K562 (cell line): Measurements from ENCODE around the gene SENP3. TPM values are rescaled to one million over a fixed set of nuclear protein-coding genes. Genes with fewer than 3 reads are reported as not detected.
A peak's percentile ranks its signal among the peaks of the same experiment; 100 is the strongest.

Experiments
- ATAC-seq: fragments of 200-7000 bp; cut with Tn5 transposase; 3 replicates; pipeline ENCODE4 v1.9.1; 2020; ENCODE audit warnings: moderate library complexity
- BruUV-seq: library from RNA; stranded (reverse); fragments of 400-500 nt; replicated peaks from 2 replicates; lab custom pipeline; 2021; lab: Mats Ljungman, UMichigan
- CTCF ChIA-PET: fragments of 300-600 bp; formaldehyde crosslinking; extraction: SDS; loops from one replicate; lab custom pipeline; 2021; ENCODE audit warnings: low intra/inter-chr PET ratio; lab: Yijun Ruan, JAX
- POLR2A ChIA-PET: fragments of 300-600, 350-650 bp; sonication (Branson Sonifier 250); formaldehyde crosslinking; extraction: SDS; loops from one replicate; lab custom pipeline; 2021; ENCODE audit warnings: antibody characterized with exemption, inconsistent platforms; lab: Yijun Ruan, JAX
- DNase-seq, 4 experiments: peaks; one replicate each; pipeline versions ENCODE4 v3.0.0 to v3.0.0-alpha.2; 2011 to 2018; ENCODE audit warnings: low spot score in 3 of 4, mixed read lengths in 3 of 4; ENCODE audit errors: extremely low read depth in 1 of 4
- FAIRE-seq: peaks from 2 replicates; lab custom pipeline; 2011; peaks lifted over from hg19 to GRCh38; lab: Jason Lieb, UNC
- H2AFZ ChIP-seq: 2 replicates; pipeline ENCODE4 v1.6.0; 2011; ENCODE audit warnings: low read depth, low read length, control low read depth, inconsistent platforms
- H3K27ac ChIP-seq: fragments of 200-600 bp; 3 replicates; pipeline ENCODE4 v1.8.0; 2011; ENCODE audit warnings: low read depth, mild to moderate bottlenecking, control low read depth, inconsistent platforms, low read length, moderate library complexity, mixed read lengths; ENCODE audit errors: extremely low read depth
- H3K27me3 ChIP-seq, 2 experiments: fragments of 300-600 bp in 1 of 2; 2 replicates in 1 of 2; 3 replicates in 1 of 2; pipeline versions ENCODE4 v1.6.0 to v1.8.0; 2011; ENCODE audit warnings: inconsistent platforms in 2 of 2, low read length in 2 of 2, mild to moderate bottlenecking in 1 of 2, mixed read lengths in 1 of 2, moderate library complexity in 1 of 2; ENCODE audit not compliant: control insufficient read depth in 2 of 2, insufficient read depth in 2 of 2
- H3K36me3 ChIP-seq: fragments of 300-600 bp; 3 replicates; pipeline ENCODE4 v1.8.0; 2011; ENCODE audit warnings: mild to moderate bottlenecking, low read length, inconsistent platforms; ENCODE audit not compliant: control insufficient read depth, insufficient read depth
- H3K4me1 ChIP-seq, 2 experiments: fragments of 200-600 bp in 1 of 2; replicated peaks in 1 of 2; 2 replicates in 1 of 2; 3 replicates in 1 of 2; pipeline versions ENCODE4 v1.5.1 to v1.8.0; 2011; ENCODE audit warnings: inconsistent platforms in 2 of 2, low read length in 2 of 2, mild to moderate bottlenecking in 1 of 2, mixed read lengths in 1 of 2, moderate library complexity in 1 of 2; ENCODE audit not compliant: control insufficient read depth in 2 of 2, insufficient read depth in 2 of 2
- H3K4me2 ChIP-seq: 2 replicates; pipeline ENCODE4 v1.6.1; 2011; ENCODE audit warnings: low read length, control low read depth, inconsistent platforms, mixed read lengths; ENCODE audit not compliant: insufficient read depth
- H3K4me3 ChIP-seq: fragments of 200-600 bp; sonication (generic), shearing (Covaris generic); 2 replicates; pipeline ENCODE4 v1.5.1; 2016; ENCODE audit warnings: control low read depth, inconsistent platforms
- H3K79me2 ChIP-seq: fragments of 200-600 bp; 3 replicates; pipeline ENCODE4 v1.8.0; 2011; ENCODE audit warnings: low read length, inconsistent platforms; ENCODE audit not compliant: control insufficient read depth, insufficient read depth
- H3K9ac ChIP-seq, 2 experiments: 2 replicates each; pipeline versions ENCODE4 v1.6.0 to v1.6.1; 2011; ENCODE audit warnings: low read depth in 2 of 2, low read length in 2 of 2, control low read depth in 1 of 2, inconsistent platforms in 1 of 2, mild to moderate bottlenecking in 1 of 2, mixed read lengths in 1 of 2; ENCODE audit not compliant: insufficient read depth in 1 of 2
- H3K9me1 ChIP-seq: one replicate; pipeline ENCODE4 v1.6.0; 2011; ENCODE audit warnings: inconsistent platforms, mild to moderate bottlenecking, low read length, moderate library complexity; ENCODE audit not compliant: control insufficient read depth, insufficient read depth
- H3K9me3 ChIP-seq: replicated peaks from 2 replicates; pipeline ENCODE4 v1.5.1; 2011; ENCODE audit warnings: low read depth, low read length, inconsistent platforms; ENCODE audit not compliant: control insufficient read depth, insufficient read depth
- H4K20me1 ChIP-seq: replicated peaks from 2 replicates; pipeline ENCODE4 v1.6.1; 2011; ENCODE audit warnings: low read length, inconsistent platforms, mixed read lengths; ENCODE audit not compliant: control insufficient read depth, insufficient read depth
- KDM5B ChIP-seq: fragments of 200-600 bp; sonication (generic); IDR thresholded peaks from 2 replicates; pipeline ENCODE4 v1.6.1; 2012; ENCODE audit warnings: low read depth, mild to moderate bottlenecking, moderate library complexity, low read length, control low read depth, inconsistent platforms; ENCODE audit not compliant: insufficient replicate concordance
- ZBTB2 ChIP-seq: fragments of 450-650 bp; IDR thresholded peaks from 2 replicates; pipeline ENCODE4 v1.6.1; 2016; ENCODE audit warnings: antibody characterized with exemption
- WGBS: fragments of 100-300 bp; shearing (Covaris generic); methylation state at CpG from one replicate; pipeline ENCODE4 v1.1.6; 2016; ENCODE audit warnings: low coverage, mixed read lengths; ENCODE audit not compliant: insufficient coverage; ENCODE audit errors: missing lambda C conversion rate; 5-methylcytosine and 5-hydroxymethylcytosine counted together
- in situ Hi-C: fragments of 300-500 bp; cut with MboI; formaldehyde crosslinking; loops from 4 replicates; pipeline ENCODE4 v1.15.0; 2018; ENCODE audit warnings: inconsistent platforms, mixed read lengths
- intact Hi-C: fragments of 100-400 bp; cut with micrococcal nuclease; formaldehyde crosslinking; loops from 2 replicates; pipeline ENCODE4 v1.14.2; 2022
- polyA plus RNA-seq, 8 experiments: library from polyadenylated mRNA; depleted of rRNA in 4 of 8; stranded (reverse) in 5 of 8; unstranded in 3 of 8; fragments of >200 nt; fragmentation: Nextera tagmentation in 2 of 8; fragmentation: Illumina TruSeq in 1 of 8; extraction: Ambion mirVana in 2 of 8; extraction: Trizol in 1 of 8; gene quantifications; 2 replicates each; pipeline versions ENCODE4 v1.2.1 to v1.2.3, GENCODE V29; 2011 to 2014; ENCODE audit warnings: inconsistent platforms in 1 of 8, missing spikeins in 1 of 8
- total RNA-seq, 7 experiments: library from RNA; depleted of rRNA in 6 of 7; stranded (reverse); fragments of >200 nt in 6 of 7; fragmentation: Illumina TruSeq in 2 of 7; extraction: Trizol in 2 of 7; gene quantifications; 2 replicates each; pipeline versions ENCODE4 v1.2.1 to v1.2.3, GENCODE V29; 2011 to 2021; ENCODE audit warnings: low replicate concordance in 1 of 7

The SENP3 gene
- total and polyA plus RNA-seq, 9 of the 15 experiments (the other 6 are each of a cell fraction or from before 2014, with no cell fraction given): 0.63 to 102 (median 78.8) TPM

- in situ Hi-C loops: loop anchor here (25.0 kb wide), 1 partner anchor 525 kb away; the partner anchor contains the start of genes SLC16A11 and SLC16A13
- Histone ChIP-seq H3K4me3 (peak overlapping the region; percentile 76), H3K79me2 (peaks cover 33% of the 10 kb centered on the region), H3K4me1 (peaks cover 10 to 47% of the 10 kb centered on the region in 2 experiments; a peak in 4 of 5 replicates), H3K27me3 (no peaks in the 10 kb centered on the region), H3K9me1 (no peaks in the 10 kb centered on the region), H3K36me3 (peaks cover 43% of the 10 kb centered on the region; the same call in 2 of the 3 replicates), H3K4me2 (peak overlapping the region; percentile 98), H4K20me1 (no peaks in the 10 kb centered on the region), H3K9me3 (no peaks in the 10 kb centered on the region), H2AFZ (no peak overlapping the region), H3K27ac (peak overlapping the region; percentile 81), H3K9ac (peak overlapping the region; percentile 85 to 95)
- no peak for FAIRE-seq
- TSS peak; percentile 64 for BruUV-seq
- ATAC-seq: peak; percentile 20
- ChIA-PET CTCF (interaction anchor here (1.4 kb wide), 1 partner anchor 126 kb away, joined by 4 read pairs; the partner anchor contains the start of genes TP53 and WRAP53), POLR2A (no interaction called here)
- WGBS: 0% methylated on average over 14 of the region's 28 CpGs
- TF ChIP-seq KDM5B (peak; percentile 7), ZBTB2 (no peak)
- intact Hi-C loops: loop anchor here (5.0 kb wide), 1 partner anchor 205 kb away; the partner anchor contains the start of gene TMEM95
- peak in 2 of 4 experiments; percentile 56 to 60 for DNase-seq
Observed at GRCh38 chr17:7562208-7562605, 488 bp downstream of the SENP3 start.
